Measurements from ENCODE around the gene MRI1.
A peak's percentile ranks its signal among the peaks of the same experiment; 100 is the strongest.
"Not testable (repeated sequence)": the region's sequence is repeated elsewhere in the genome, so short reads cannot be mapped to it uniquely, and the experiment has no call there.

The MRI1 gene

GRCh38 chr19:13762635-13763235 is 1.6 kb upstream of the MRI1 start:
- no peak for DNase-seq

GRCh38 chr19:13763265-13763664 is 1.1 kb upstream of the MRI1 start:
- DNase-seq, result no peak

DNA sequence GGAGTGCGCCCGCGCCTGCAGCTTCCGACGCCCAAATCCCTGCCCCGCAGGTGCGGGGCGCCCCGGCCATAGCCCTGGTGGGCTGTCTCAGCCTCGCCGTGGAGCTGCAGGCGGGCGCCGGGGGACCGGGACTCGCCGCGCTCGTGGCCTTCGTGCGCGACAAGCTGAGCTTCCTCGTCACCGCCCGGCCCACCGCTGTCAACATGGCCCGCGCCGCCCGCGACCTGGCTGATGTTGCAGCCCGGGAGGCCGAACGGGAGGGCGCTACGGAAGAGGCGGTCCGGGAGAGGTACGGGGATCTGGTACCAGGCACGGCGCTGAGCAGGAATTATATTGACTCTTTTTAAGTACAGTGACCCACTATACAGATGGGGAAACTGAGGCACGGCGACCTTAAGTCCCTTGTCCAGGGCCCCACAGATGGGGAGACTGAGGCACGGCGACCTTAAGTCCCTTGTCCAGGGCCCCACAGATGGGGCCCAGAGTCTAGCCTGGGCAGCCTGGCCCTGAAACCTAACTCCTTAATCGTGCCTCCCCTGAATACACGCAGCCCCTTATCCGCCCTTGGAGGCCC is 586 bp downstream of the MRI1 start:
- no peak for DNase-seq

DNA sequence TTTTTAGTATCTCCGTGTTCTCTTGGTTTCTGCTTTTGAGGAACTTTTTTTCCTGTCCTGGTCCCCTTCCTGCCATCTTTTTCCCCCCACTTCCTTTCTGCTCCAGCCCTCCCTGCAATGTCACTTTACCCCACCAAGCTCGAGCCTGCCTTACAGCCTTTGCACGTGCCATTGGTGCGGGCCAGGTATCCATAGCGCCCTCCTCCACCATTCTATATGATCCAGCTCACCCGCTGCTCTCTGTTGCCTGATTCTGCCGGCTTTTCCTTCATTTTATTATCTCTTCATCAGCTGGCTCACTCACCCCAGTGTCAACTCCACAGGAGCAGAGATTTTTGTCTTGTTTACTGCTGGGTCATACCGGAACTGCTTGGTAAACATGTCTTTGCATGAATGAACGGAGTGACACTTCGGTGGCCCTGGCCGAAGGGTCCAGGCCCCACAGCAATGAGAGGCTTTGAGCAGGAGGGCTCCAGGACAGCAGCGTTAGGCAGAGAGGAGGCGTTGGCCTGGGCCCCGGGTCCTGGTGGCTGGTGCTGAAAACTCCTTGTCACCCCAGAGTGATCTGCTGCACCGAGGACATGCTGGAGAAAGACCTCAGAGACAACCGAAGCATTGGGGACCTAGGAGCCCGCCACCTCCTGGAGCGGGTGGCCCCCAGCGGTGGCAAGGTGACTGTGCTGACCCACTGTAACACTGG is 1.2 kb downstream of the MRI1 start:
- DNase-seq, result no peak

DNA sequence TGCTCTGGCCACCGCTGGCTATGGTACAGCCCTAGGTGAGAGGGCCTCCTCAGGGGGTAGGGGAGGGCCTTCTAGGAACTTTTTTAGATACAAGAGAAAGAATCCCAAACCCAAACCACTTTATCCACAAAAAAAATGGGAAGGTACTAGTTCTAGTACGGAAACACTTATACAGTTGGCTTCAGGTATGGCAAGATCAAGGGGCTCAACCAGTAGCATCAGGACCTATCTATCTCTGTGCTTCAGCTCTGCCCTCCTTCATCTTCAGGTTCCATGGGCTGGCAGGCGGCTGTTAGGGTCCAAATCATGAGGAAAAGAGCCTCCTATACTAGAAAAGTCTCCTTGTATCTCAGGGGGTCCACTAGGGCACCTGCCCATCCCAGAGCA is 1.8 kb downstream of the MRI1 start:
- no peak for DNase-seq

GRCh38 chr19:13768510-13768909 is 4.2 kb downstream of the MRI1 start:
- DNase-seq, result no peak

DNA sequence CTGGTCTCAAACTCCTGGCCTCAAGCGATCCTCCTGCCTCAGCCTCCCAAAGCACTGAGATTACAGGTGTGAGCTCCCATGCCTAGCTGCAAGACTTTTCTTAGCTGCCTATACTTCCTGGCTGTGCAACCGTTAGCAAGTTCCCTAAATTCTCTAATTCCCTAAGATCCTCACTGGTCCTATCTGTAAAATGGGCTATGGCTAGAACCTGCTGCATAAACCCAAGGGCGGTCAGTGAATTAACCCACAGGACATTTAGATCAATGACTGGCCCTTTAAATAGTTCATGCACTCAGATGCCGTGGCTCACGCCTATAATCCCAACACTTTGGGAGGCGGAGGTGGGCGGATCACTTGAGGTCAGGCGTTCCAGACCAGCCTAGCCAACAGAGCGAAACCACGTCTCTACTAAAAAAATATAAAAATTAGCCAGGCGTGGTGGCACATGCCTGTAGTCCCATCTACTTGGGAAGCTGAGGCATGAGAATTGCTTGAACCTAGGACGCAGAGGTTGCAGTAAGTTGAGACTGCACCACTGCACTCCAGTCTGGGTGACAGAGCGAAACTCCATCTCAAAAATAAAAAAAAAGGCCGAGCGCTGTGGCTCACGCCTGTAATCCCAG is 5.8 kb downstream of the MRI1 start:
- DNase-seq, result no peak

GRCh38 chr19:13774217-13775191 is 10.2 kb downstream of the MRI1 start, which contains the start of gene C19orf53:
TSS of gene C19orf53 (plus strand) at chr19:13774456. CDS start at chr19:13774478, 22 bp downstream.
- peak; percentile 82 for DNase-seq

- no peak for DNase-seq
Measured at GRCh38 chr19:13778398-13778797, 14.1 kb downstream of the MRI1 start.

GRCh38 chr19:13778847-13779246 is 14.5 kb downstream of the MRI1 start:
- no peak for DNase-seq

DNA sequence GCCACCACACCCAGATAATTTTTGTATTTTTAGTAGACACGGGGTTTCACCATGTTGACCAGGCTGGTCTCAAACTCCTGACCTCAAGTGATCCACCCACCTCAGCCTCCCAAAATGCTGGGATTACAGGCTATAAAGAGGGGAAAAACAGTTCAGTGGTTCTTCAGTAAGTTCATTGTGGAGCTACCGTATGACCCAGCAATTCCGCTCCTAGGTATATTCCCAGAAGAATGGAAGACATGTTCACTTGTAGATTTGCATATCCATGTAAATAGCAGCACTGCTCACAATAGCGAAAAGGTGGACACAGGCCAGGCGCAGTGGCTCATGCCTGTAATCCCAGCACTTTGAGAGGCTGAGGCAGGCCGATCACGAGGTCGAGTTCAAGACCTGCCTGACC is 15.5 kb downstream of the MRI1 start:
- not testable (repeated sequence) for DNase-seq

GRCh38 chr19:13781547-13781946 is 17.2 kb downstream of the MRI1 start:
- DNase-seq, result no peak

DNA sequence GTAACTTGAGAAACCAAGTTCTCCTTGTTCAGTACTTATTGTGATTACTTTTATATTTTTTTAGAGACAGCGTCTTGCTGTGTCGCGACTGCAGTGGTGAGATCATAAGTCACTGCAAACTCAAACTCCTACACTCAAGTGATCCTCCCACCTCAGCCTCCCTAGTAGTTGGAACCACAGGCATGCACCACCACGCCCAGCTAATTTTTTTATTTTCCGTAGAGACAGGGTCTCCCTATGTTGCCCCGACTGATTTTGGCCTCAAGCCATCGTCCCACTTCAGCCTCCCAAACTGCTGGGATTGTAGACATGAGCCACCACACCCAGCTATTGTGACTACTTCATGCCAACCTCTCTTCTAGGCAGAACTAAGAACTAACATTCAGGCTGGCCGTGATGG is 18.2 kb downstream of the MRI1 start:
- no peak for DNase-seq

DNA sequence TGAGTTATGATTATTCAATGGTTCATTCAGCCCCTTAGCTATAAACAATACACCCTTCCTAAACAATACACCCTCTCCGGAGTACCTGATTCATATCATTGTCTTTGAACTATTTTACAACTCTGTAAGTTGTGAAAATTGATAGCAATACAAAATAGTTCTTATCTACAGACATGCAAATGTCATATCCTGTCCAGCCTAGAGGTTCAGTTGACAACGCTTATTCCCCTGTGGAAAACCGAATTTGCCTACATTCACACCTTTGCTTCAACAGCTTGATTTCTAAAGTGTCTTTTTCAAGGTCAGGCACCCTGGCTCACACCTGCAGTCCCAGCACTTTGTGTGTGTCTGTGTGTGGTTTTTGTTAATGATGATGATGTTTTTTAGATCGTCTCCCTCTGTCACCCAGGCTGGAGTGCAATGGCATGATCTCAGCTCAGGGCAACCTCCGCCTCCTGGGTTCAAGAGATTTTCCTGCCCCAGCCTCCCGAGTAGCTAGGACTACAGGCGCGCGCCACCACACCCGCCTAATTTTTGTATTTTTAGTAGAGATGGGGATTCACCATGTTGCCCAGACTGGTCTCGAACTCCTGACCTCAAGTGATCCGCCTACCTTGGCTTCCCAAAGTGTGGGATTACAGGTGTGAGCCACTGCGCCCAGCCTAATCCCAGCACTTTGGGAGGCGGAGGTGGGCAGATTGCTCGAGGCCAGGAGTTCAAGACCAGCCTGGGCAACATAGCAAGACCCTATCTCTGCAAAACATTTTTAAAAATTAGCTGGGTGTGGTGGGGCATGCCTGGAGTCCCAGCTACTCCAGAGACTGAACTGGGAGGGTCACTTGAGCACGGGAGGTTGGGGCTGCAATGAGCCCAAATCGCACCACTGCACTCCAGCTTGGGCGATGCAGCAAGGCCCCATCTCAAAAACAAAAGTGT is 19.5 kb downstream of the MRI1 start:
- DNase-seq, result no peak

- peak; percentile 58 for DNase-seq
Measured at GRCh38 chr19:13784731-13785452, 20.6 kb downstream of the MRI1 start.

- DNase-seq, result peak; percentile 35
Measured at GRCh38 chr19:13788991-13789390, 24.7 kb downstream of the MRI1 start.

- no peak for DNase-seq
Measured at GRCh38 chr19:13790354-13790753, 26.0 kb downstream of the MRI1 start.

GRCh38 chr19:13793317-13793716 is 29.0 kb downstream of the MRI1 start:
- DNase-seq, result not testable (repeated sequence)

GRCh38 chr19:13794398-13794756 is 30.1 kb downstream of the MRI1 start:
- no peak for DNase-seq

DNA sequence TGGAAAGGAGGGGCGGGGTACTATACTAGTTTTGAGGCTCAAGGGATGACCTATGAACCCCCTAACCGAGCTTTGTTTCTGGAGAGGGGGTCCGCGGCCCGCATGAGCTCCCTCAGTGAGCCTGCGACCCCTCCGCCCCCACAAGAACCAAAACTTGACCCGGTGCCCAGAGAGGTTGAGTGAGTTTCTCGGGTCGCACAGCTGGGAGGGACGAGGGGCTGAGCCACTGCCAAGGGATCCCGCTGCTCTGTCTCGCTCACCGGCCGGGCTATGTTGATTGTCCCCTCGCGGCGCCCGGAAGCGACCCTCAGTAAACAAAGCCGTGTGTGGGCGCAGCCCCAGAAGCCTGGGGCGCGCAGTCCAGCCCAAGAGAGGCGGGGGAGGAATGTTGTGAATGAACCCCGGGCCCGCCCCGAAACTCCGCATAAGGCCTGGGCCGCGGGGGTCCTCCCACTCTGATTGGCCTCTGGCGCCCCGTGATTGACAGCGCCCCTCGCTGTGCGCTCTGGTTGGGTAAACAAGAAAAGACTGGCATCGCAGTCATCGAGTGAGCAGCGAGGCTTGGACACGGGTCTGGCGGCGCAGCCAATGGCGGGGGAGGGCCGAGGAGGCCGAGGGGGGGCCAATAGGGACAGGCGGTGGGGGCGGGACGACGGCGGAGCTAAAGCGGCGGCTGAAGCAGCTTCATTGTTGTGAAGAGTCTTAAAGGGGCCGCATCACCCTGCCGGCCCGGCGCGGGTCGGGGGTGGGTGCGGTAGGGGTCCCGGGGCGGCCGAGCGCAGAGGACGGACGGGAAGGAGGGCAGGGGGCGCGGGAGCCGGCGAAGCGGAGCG is 30.7 kb downstream of the MRI1 start, which contains the start of gene ZSWIM4:
Gene ZSWIM4 (plus strand): TSS at position 687 of the 833 bp plus-strand sequence. CDS start 206 bp downstream, outside the sequence.
- DNase-seq, result peak; percentile 98

All from GDM1 (cell line).